NCI-H1092 treated with DMSO at 0.1 percent for 48 hours (cell line): ENCODE results near the gene SNX33.
A peak's percentile ranks its signal among the peaks of the same experiment; 100 is the strongest.
"Not testable (repeated sequence)": the region's sequence is repeated elsewhere in the genome, so short reads cannot be mapped to it uniquely, and the experiment has no call there.

Source experiments
- DNase-seq: peaks from one replicate; lab custom pipeline; 2025; lab: John Stamatoyannopoulos, UW

The SNX33 gene

GRCh38 chr15:75661756-75662140, 14.0 kb downstream of the SNX33 start:
- no peak for DNase-seq

- no peak for DNase-seq
Measured at GRCh38 chr15:75662823-75663519, 15.3 kb downstream of the SNX33 start.

GRCh38 chr15:75663931-75664421, 16.3 kb downstream of the SNX33 start:
- no peak for DNase-seq

- no peak for DNase-seq
Measured at GRCh38 chr15:75666823-75667501, 19.2 kb downstream of the SNX33 start.

GRCh38 chr15:75669191-75669878, 21.6 kb downstream of the SNX33 start:
- DNase-seq = no peak

GRCh38 chr15:75669879-75670212, 22.1 kb downstream of the SNX33 start:
- no peak for DNase-seq

- DNase-seq = no peak
Measured at GRCh38 chr15:75671730-75672602, 24.3 kb downstream of the SNX33 start.

GRCh38 chr15:75672646-75673425, 25.1 kb downstream of the SNX33 start:
- DNase-seq = no peak

- peak; percentile 17 for DNase-seq
Measured at GRCh38 chr15:75673426-75674235, 25.9 kb downstream of the SNX33 start.

GRCh38 chr15:75674366-75674765, 26.7 kb downstream of the SNX33 start:
- no peak for DNase-seq

- no peak for DNase-seq
Measured at GRCh38 chr15:75675579-75676404, 28.1 kb downstream of the SNX33 start.

GRCh38 chr15:75676688-75677464, 29.2 kb downstream of the SNX33 start:
- no peak for DNase-seq

GRCh38 chr15:75677465-75678323, 30.0 kb downstream of the SNX33 start:
- DNase-seq = no peak

- not testable (repeated sequence) for DNase-seq
Measured at GRCh38 chr15:75678324-75678690, 30.6 kb downstream of the SNX33 start.

- DNase-seq = no peak
Measured at GRCh38 chr15:75680007-75680789, 32.5 kb downstream of the SNX33 start.

- DNase-seq = no peak
Measured at GRCh38 chr15:75682181-75683135, 34.7 kb downstream of the SNX33 start.
